NCI-H2029 (cell line): ENCODE results near the gene PTGR3.

ENCODE experiments used
- DNase-seq: peaks from one replicate; lab custom pipeline; 2025; lab: John Stamatoyannopoulos, UW

PTGR3 gene

GRCh38 chr18:75235896-75236295, 27.0 kb upstream of the PTGR3 start:
- DNase-seq: no peak

DNA sequence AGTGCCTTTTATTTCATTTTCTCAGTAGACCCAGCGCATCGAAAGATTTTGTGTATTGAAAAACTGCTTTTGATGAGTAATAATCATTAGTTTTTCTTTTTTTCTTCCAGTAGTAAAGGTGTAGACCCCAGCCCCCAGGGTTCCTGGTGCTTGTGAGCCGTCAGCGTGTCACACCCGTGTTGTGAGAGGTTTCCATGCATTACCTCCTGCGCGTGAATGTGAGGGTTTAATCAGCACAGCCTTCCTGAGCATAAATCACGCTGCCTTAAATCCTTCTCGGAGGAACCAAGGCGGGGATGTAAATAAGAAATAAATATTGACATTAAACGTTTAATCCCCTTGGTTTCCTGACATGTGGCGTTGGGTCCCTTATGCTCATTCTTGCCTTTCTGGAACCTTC, 26.0 kb upstream of the PTGR3 start:
- DNase-seq: no peak

GRCh38 chr18:75231053-75231406, 22.1 kb upstream of the PTGR3 start:
- DNase-seq: no peak

DNA sequence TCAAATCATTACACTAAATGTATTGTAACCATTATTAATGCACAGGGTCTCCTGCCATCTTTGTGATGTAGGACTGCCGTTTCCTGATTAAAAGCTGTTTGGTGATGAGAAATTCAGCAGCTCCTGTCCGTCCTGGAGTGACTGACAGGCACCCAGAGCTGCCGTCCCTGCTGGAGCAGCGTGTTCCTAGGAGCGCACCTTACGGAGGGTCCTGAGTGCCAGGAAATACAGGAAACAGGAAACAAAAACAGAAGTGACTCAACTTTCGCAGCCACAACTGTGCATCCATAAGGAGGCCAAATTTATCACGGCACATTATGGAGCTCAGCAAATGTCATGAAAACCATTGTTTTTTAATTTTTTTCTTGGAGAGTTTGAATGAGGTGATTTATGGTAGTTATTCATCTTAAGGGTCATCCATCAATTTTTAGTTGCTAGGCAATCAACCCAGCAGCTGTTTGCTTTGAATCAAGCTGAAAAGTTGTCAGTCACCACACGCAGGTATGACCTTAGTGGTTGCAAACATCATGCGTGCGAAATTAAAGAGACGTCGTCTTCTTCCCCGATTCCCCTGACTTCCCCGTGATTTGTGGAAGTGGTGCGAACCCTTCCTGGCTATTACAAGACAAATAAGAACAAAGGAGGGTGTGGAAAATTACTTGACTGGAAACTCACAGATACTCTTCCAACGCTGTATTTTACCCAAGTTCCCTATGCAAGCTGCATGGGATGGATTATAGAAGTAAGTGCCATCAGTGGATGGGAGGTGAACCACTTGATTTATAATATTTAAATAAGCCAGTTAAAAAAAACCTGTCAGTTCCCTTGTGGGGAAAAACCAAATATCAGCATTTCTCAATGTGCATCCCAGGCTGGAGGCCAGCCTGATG, 21.5 kb upstream of the PTGR3 start:
- DNase-seq: no peak

GRCh38 chr18:75229437-75229836, 20.5 kb upstream of the PTGR3 start:
- DNase-seq: no peak

GRCh38 chr18:75228967-75229366, 20.0 kb upstream of the PTGR3 start:
- DNase-seq: no peak

GRCh38 chr18:75227535-75228296, 18.8 kb upstream of the PTGR3 start:
- no peak for DNase-seq

DNA sequence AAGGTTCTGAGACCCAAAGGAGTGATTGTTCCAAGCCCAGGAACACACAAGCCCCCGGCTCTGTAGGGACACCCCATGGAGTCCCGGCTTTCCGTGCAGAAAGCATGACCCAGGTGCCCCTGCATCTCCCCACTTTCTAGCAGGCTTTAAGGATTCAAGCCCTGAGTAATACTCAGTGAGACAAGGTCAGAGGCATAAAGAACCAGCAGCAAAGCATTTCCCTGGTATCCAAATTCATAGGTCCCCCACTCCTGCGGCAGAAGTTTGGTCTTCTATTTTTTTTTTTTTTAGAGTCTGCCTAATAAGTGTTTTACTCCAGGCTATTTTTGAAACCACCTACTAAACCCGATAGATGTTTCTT, 18.0 kb upstream of the PTGR3 start:
- DNase-seq: no peak

- DNase-seq: no peak
These were observed 17.5 kb upstream of the PTGR3 start for GRCh38 chr18:75226286-75226955.

GRCh38 chr18:75223687-75224347, 14.9 kb upstream of the PTGR3 start:
- DNase-seq: no peak

DNA sequence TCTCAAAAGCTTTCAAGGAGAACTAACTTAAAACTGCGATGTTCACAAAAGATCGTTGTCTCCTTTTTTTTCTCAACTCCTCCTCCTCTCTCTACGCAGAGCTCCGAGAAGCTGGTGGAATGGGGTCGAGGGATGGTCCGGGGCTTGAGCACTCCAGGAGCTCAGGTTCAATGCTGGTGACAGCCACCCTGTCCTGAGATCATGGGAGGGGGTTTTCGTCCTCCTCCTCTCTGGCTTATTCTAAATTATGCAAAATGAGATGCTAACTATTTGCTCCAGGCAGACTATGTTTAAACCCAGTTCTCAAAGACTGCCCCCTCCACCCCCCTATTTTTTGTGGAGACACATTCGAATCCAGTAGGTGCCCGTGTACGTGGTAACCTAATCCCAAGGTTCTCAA, 13.5 kb upstream of the PTGR3 start:
- no peak for DNase-seq

DNA sequence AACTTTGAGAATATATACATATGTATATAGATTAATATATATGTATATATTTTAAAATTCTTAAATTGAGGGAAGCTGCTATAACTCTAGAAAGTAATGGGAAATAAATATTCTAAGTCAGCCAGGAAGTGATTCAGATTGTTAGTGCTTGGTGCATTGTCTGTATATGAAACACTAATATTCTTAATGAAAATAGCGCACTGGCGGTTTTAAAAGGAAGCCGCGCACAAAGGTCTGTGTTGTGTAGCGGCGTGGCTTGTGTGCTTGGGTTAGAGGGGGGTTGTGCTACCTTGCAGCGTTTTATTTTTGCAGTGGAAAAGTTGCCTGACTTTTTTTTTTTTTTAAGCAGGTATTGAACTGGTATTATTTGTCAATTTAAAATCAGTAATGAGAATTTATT, 13.0 kb upstream of the PTGR3 start:
- DNase-seq: no peak

GRCh38 chr18:75221397-75221796, 12.5 kb upstream of the PTGR3 start:
- no peak for DNase-seq

DNA sequence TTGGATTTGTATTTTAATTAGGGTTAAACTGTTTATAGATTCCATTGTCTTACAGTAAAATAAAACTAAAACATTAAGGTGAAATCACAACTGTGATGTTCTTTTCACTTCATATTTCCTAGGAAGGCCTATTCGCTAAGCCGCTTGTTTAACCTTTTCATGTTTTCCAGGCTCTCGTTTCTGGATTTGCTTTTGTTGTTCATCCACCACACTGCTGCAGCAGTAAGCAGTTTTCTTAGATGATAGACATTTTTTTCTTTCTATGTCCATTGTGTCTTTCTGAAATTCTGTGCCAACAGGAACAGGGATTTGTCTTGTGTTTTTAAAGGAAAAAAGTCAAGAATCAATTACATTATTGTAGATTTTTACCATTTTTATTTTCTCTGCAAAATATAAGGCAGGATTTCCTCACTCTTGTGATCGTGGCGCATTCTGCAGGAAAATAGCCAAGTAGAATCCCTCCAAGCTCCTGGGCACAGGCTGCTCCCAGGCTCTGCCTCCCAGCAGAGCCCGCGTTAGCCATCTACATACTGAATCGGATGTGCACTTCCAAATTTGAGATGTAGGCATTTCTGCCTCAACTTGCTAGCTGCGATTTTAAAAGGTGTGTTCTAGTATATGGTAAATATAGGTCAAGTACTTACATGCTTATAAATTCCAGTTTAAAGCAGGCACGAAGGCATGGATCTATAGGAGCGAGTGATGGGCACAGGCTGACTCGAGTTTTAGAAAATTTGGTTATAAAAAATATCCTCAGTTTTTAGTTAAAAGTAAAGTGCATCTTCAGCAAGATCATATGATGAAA, 11.8 kb upstream of the PTGR3 start:
- DNase-seq: no peak

- DNase-seq: no peak
These were observed 10.9 kb upstream of the PTGR3 start for GRCh38 chr18:75219745-75220375.

GRCh38 chr18:75218065-75218923, 9.4 kb upstream of the PTGR3 start:
- no peak for DNase-seq

- no peak for DNase-seq
These were observed 8.2 kb upstream of the PTGR3 start for GRCh38 chr18:75216911-75217689.

GRCh38 chr18:75216212-75216910, 7.4 kb upstream of the PTGR3 start:
- DNase-seq: no peak

DNA sequence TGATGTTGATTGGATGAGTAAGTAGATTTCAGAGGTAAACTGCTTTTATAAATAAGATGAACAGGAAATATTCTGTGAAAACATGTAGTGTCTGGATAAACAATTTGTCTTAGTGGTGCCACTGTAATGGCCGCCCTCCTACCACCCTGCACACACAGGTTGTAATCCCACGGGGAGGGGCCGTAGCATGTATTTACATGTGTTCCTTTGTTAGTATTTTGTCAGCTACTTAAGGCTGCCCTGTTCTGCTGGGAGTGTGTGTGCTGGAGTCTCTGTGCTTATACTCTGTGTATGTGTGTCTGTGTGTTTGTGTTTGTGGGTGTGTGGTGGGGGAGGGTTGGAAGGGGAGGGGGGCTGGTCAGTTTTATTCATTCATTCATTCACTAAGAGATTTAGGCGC, 6.7 kb upstream of the PTGR3 start:
- no peak for DNase-seq
